GM12875 (cell line): ENCODE results near the gene CCDC85B.

Experiments used
- H3K4me3 ChIP-seq: one replicate; pipeline ENCODE4 v1.5.1; 2011; ENCODE audit warnings: low read depth, low read length, control low read depth
- TF ChIP-seq, protein P1 (sequence below): IDR thresholded peaks from 2 replicates; pipeline ENCODE4 v1.5.1; 2011; ENCODE audit warnings: low read depth, mild to moderate bottlenecking, control low read depth, inconsistent platforms, low read length, moderate library complexity, borderline replicate concordance; ENCODE audit not compliant: insufficient read depth

Gene CCDC85B

DNA sequence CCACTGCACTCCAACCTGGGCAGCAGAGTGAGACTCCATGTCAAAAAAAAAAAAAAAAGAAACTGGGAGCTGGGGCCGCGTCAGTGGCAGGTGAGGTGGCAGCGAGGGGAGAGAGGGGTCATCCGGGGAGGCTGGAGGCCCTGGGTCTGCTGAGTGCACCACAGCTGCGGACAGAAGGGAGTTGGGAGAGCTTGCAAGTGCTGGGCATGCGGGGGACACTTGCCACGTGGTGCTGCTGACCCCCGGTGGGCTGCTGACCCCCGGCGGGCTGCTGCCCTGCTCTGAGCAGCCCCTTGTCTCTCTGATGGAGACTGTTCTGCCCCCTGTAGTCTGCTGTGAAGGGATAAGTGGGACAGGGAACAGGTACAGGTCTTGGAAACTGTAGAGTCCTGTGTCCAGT is 31.4 kb downstream of the CCDC85B start:
- TF ChIP-seq, protein P1, sequence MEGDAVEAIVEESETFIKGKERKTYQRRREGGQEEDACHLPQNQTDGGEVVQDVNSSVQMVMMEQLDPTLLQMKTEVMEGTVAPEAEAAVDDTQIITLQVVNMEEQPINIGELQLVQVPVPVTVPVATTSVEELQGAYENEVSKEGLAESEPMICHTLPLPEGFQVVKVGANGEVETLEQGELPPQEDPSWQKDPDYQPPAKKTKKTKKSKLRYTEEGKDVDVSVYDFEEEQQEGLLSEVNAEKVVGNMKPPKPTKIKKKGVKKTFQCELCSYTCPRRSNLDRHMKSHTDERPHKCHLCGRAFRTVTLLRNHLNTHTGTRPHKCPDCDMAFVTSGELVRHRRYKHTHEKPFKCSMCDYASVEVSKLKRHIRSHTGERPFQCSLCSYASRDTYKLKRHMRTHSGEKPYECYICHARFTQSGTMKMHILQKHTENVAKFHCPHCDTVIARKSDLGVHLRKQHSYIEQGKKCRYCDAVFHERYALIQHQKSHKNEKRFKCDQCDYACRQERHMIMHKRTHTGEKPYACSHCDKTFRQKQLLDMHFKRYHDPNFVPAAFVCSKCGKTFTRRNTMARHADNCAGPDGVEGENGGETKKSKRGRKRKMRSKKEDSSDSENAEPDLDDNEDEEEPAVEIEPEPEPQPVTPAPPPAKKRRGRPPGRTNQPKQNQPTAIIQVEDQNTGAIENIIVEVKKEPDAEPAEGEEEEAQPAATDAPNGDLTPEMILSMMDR, result no peak
- no peak overlapping the region for H3K4me3 ChIP-seq

DNA sequence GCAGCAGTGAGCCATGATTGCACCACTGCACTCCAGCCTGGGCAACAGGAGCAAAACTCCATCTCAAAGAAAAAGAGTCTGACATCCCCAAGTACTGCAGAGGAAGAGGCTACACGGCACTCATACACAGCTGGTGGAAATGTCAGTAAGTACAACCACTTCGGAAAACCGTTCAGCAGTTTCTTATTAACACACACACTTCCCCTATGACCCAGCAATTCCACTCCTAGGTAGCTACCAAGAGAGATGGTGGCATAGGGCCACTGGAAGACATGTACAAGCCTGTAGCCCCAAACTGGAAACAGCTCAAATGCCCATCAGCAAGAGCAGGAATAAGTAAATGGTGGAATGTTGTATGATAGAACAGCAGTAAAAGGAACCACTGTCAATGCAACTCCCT is 32.1 kb downstream of the CCDC85B start:
- H3K4me3 ChIP-seq, result no peak overlapping the region
- TF ChIP-seq, protein P1, result no peak

DNA sequence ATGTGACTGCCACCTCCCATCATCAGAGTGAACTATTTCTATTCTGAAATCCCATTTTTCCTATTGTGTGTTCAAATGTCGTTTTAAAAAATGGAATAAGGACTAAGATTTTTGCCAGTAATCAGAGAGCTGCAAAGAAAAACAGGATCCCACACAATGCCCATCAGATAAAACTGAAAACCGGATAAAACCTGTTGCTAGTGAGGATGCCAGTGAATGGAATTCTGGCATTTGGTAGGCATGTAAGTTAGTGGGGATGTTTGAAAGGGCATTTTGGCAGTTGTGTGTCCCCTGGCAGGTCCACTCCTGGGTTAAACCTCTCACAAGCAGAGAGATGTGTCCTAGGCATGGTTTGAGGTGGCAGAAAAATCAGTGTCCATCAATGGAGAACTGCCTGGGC is 34.9 kb downstream of the CCDC85B start:
- no peak overlapping the region for H3K4me3 ChIP-seq
- TF ChIP-seq, protein P1, result no peak

DNA sequence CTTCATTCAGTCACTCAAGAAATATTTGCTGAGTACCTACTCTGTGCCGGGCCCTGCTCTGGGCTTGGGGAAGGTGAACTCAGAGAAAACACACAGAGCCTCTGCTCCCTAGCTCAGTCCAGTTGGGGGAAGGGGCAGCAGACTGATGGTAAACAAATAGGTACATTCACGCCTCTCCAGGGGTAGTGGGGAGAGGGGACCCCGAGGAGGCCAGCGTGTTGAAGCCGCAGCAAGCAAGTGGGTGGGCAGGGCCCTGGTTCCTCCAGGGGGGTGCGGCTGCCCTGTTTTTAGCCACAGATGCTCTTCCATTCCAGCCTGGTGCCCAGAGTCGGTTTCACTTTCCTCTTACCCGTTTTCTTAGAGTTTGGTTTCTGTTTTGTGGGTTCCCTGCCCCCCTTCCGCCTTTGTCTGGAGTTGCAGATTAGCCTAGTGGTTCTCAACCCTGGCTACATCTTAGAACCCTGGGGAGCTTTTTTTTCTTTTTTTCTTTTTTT is 37.5 kb downstream of the CCDC85B start:
- TF ChIP-seq, protein P1, result no peak
- peak overlapping the region; percentile 28 for H3K4me3 ChIP-seq

DNA sequence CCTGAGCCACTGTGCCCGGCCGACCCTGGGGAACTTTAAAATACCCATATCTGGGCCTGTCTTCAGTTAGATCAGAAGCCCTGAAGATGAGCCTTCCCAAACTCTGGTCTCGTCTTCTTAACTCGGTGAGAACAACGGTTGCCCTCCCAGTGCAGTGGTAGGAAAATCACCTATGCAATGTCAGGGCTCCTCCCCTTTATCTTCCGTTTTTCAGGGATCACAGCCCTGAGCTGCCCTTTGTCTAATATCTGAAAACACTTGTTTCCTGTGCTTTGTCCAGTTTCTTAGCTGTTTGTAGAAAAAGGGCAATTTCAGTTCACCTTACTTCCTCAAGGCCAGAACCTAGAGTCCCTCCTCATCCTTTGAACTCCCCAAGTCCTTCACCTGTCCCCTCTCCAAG is 38.2 kb downstream of the CCDC85B start:
- TF ChIP-seq, protein P1, result no peak
- no peak overlapping the region for H3K4me3 ChIP-seq

DNA sequence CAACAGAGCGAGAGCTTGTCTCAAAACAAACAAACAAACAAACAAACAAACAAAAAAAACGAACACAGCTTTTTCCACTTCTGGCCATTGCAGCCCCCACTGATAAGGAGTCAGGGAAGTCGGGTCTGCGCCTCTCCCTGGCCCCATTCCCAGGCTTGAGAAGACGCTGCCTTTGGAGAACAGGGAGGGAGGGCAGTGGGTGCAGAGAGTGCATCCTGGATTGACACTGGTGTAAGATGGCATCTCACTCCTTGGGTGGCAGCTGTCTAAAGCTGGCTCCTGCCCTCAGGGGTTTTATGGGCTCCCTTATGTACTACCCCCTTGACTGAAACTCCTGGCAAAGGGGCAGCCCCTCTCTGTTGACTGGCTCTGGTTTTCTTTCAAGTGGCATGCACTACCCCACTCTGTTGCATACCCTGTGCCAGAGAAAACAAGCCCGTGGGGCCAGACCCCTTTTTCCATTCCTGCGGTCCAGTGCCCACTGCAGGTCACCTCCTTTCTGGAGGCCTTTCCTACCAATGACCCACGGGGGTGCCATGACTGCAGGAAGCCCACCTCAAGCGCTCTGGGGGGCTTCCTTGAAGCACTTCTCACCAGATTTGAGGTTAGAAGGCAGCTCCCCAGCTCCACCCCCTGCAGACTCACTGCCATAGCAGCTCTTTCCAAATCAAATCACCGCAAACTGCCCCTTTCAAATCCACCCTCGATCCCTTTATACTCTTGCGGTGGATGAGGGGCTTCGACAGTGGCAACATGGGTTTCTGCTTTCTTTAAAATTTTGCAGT is 41.5 kb downstream of the CCDC85B start:
- no peak overlapping the region for H3K4me3 ChIP-seq

More for the DNA sequence above, 41.5 kb downstream of the CCDC85B start:
- TF ChIP-seq, protein P1, result no peak
